ENCODE data around the gene LTC4S.

GRCh38 chr5:179776411-179776938, 17.3 kb upstream of the LTC4S start:
- no peak for TF ChIP-seq CBX2 (IDR thresholded peaks at IDR 0.05; ENCODE audit: insufficient read depth, low read length, poor library complexity, severe bottlenecking)
- TF ChIP-seq RB1 (IDR thresholded peaks at IDR 0.05; ENCODE audit: low read depth), result no peak
- TF ChIP-seq SETDB1 (IDR thresholded peaks at IDR 0.05; ENCODE audit: low read length), result no peak
- no peak for TF ChIP-seq REST (IDR thresholded peaks at IDR 0.05; ENCODE audit: borderline replicate concordance)
- TF ChIP-seq REST (CRISPR knock-in tag; IDR thresholded peaks at IDR 0.05; ENCODE audit: low read depth), result no peak
- TF ChIP-seq CBFB (CRISPR knock-in tag; IDR thresholded peaks at IDR 0.05), result no peak
- TF ChIP-seq KDM1A (IDR thresholded peaks at IDR 0.05), result no peak
- no peak for TF ChIP-seq ZSCAN29 (IDR thresholded peaks at IDR 0.05)
- TF ChIP-seq ZZZ3 (IDR thresholded peaks at IDR 0.05), result no peak
- TF ChIP-seq ZKSCAN8 (CRISPR knock-in tag; IDR thresholded peaks at IDR 0.05), result no peak

Data from K562 (cell line).